ENCODE results near the gene EPN2. TPM values are rescaled to one million over a fixed set of nuclear protein-coding genes. Genes with fewer than 3 reads are reported as not detected.

The EPN2 gene
- total RNA-seq, 2 experiments from 2014 or later = 20.1 to 20.4 TPM

GRCh38 chr17:19285213-19285900, 48.2 kb downstream of the EPN2 start:
- H3K4me1 ChIP-seq (ENCODE audit: insufficient read depth, low read length, poor library complexity, severe bottlenecking) = peaks cover 25% of the 10 kb centered on the region
- no peaks in the 10 kb centered on the region for H3K9me2 ChIP-seq (ENCODE audit: insufficient read depth, low read length)
- no peak overlapping the region for H2AFZ ChIP-seq (ENCODE audit: low read length)
- no peak overlapping the region for H3K4me3 ChIP-seq (ENCODE audit: low read depth, low read length, poor library complexity, severe bottlenecking)
- H3K9me3 ChIP-seq (ENCODE audit: low read length) = no peaks in the 10 kb centered on the region
- no TSS peak for BruUV-seq (replicated peaks)
- DNase-seq (ENCODE audit: low spot score) = no peak
- no peak for TF ChIP-seq EZH2phosphoT487 (IDR thresholded peaks at IDR 0.05; ENCODE audit: borderline replicate concordance, low read depth, low read length)
- TF ChIP-seq, protein P1, sequence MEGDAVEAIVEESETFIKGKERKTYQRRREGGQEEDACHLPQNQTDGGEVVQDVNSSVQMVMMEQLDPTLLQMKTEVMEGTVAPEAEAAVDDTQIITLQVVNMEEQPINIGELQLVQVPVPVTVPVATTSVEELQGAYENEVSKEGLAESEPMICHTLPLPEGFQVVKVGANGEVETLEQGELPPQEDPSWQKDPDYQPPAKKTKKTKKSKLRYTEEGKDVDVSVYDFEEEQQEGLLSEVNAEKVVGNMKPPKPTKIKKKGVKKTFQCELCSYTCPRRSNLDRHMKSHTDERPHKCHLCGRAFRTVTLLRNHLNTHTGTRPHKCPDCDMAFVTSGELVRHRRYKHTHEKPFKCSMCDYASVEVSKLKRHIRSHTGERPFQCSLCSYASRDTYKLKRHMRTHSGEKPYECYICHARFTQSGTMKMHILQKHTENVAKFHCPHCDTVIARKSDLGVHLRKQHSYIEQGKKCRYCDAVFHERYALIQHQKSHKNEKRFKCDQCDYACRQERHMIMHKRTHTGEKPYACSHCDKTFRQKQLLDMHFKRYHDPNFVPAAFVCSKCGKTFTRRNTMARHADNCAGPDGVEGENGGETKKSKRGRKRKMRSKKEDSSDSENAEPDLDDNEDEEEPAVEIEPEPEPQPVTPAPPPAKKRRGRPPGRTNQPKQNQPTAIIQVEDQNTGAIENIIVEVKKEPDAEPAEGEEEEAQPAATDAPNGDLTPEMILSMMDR (conservative IDR thresholded peaks at IDR 0.05; ENCODE audit: low read length) = no peak
- no peaks in the 10 kb centered on the region for H3K79me2 ChIP-seq (ENCODE audit: insufficient read depth, low read depth, low read length)
- CTCF ChIA-PET (ENCODE audit: unreplicated experiment) = no interaction called here
- intact Hi-C loops (cut with micrococcal nuclease; ENCODE audit: unreplicated experiment) = no loop called here
- H4K20me1 ChIP-seq (ENCODE audit: insufficient read depth, low read length) = peaks cover 18% of the 10 kb centered on the region; the same call in 1 of the 2 replicates
- peaks cover 4% of the 10 kb centered on the region; the same call in 1 of the 2 replicates for H3K36me3 ChIP-seq (ENCODE audit: insufficient read depth, low read length)
- POLR2A ChIA-PET = interaction anchor here (0.6 to 1.7 kb wide), 3 partner anchors 8 to 36 kb away, joined by 3 to 4 read pairs (median 4); no protein-coding TSS in a partner anchor
- no peak overlapping the region for H3K27ac ChIP-seq (ENCODE audit: low read depth, low read length, poor library complexity, severe bottlenecking)
- no peak overlapping the region for H3K4me2 ChIP-seq (ENCODE audit: low read length)

DNA sequence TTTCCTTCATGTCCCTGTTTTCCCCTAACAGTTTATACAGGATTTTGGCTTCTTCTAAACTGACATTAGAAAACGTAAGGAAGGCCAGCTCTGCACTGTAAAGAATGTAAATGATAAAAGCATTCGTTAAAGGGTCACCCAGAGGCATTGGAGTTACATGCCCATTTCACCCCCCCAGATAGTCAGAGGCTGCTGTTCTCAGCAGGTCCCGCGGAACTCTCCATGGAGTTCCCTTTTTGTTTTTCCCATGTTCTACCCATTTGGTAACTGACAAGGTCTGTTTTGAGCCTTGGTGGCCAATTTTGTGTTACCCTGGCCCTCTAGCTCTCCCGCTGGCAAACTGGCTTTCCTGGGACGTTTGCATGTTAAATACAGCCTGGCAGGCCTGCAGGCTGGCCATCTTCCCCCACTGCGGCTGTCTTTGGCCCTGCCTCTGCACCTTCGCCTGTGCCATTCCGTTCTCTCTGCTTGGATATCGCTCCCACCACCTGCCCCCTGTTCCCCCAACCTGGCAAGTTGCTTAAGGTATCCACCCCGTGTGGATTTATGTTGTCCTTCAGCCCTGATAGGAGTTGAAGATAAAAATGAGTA, 49.7 kb downstream of the EPN2 start:
- Histone ChIP-seq H3K9me2 (ENCODE audit: insufficient read depth, low read length) (no peaks in the 10 kb centered on the region), H3K9me3 (ENCODE audit: low read length) (no peaks in the 10 kb centered on the region), H3K79me2 (ENCODE audit: insufficient read depth, low read depth, low read length) (no peaks in the 10 kb centered on the region), H3K4me2 (ENCODE audit: low read length) (no peak overlapping the region), H3K36me3 (ENCODE audit: insufficient read depth, low read length) (peaks cover 4% of the 10 kb centered on the region; the same call in 1 of the 2 replicates), H2AFZ (ENCODE audit: low read length) (no peak overlapping the region), H3K4me3 (ENCODE audit: low read depth, low read length, poor library complexity, severe bottlenecking) (no peak overlapping the region), H3K27ac (ENCODE audit: low read depth, low read length, poor library complexity, severe bottlenecking) (no peak overlapping the region), H4K20me1 (ENCODE audit: insufficient read depth, low read length) (peaks cover 18% of the 10 kb centered on the region; the same call in 1 of the 2 replicates), H3K4me1 (ENCODE audit: insufficient read depth, low read length, poor library complexity, severe bottlenecking) (peaks cover 25% of the 10 kb centered on the region)
- POLR2A ChIA-PET = interaction anchor here (0.6 kb wide), 1 partner anchor 244 kb away, joined by 3 read pairs; no protein-coding TSS in a partner anchor
- intact Hi-C loops (cut with micrococcal nuclease; ENCODE audit: unreplicated experiment) = no loop called here
- no TSS peak for BruUV-seq (replicated peaks)
- CTCF ChIA-PET (ENCODE audit: unreplicated experiment) = no interaction called here
- DNase-seq (ENCODE audit: low spot score) = no peak
- no peak for TF ChIP-seq EZH2phosphoT487 (IDR thresholded peaks at IDR 0.05; ENCODE audit: borderline replicate concordance, low read depth, low read length)
- TF ChIP-seq, protein P1 (conservative IDR thresholded peaks at IDR 0.05; ENCODE audit: low read length) = no peak

DNA sequence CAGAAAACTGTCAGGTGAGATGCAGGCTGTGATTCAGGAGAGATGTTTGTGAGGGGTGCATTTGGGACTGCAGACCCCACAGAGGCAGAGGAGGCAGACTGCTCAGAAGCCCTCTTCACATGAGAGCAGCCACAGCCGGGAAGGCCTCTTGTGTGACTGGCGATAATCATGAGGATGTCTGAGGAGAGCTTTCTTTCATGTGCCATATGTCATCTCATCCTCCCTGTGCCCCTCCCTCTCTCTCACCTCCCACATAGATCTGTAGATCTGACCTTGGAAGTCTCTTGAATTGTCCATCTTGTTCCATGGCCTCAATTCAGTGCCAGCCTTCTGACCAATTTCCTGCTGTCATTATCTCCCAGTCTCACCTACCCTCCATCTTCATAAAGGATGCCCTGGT, 50.5 kb downstream of the EPN2 start:
- H4K20me1 ChIP-seq (ENCODE audit: insufficient read depth, low read length) = peaks cover 18% of the 10 kb centered on the region; the same call in 1 of the 2 replicates
- no peak for DNase-seq (ENCODE audit: low spot score)
- H3K4me2 ChIP-seq (ENCODE audit: low read length) = no peak overlapping the region
- BruUV-seq (replicated peaks) = no TSS peak
- peaks cover 4% of the 10 kb centered on the region; the same call in 1 of the 2 replicates for H3K36me3 ChIP-seq (ENCODE audit: insufficient read depth, low read length)
- CTCF ChIA-PET (ENCODE audit: unreplicated experiment) = no interaction called here
- intact Hi-C loops (cut with micrococcal nuclease; ENCODE audit: unreplicated experiment) = no loop called here
- no peak overlapping the region for H2AFZ ChIP-seq (ENCODE audit: low read length)
- no peak overlapping the region for H3K27ac ChIP-seq (ENCODE audit: low read depth, low read length, poor library complexity, severe bottlenecking)
- no peaks in the 10 kb centered on the region for H3K79me2 ChIP-seq (ENCODE audit: insufficient read depth, low read depth, low read length)
- no peak overlapping the region for H3K4me3 ChIP-seq (ENCODE audit: low read depth, low read length, poor library complexity, severe bottlenecking)
- POLR2A ChIA-PET = no interaction called here
- H3K9me3 ChIP-seq (ENCODE audit: low read length) = no peaks in the 10 kb centered on the region
- peaks cover 25% of the 10 kb centered on the region for H3K4me1 ChIP-seq (ENCODE audit: insufficient read depth, low read length, poor library complexity, severe bottlenecking)
- H3K9me2 ChIP-seq (ENCODE audit: insufficient read depth, low read length) = no peaks in the 10 kb centered on the region
- TF ChIP-seq EZH2phosphoT487 (IDR thresholded peaks at IDR 0.05; ENCODE audit: borderline replicate concordance, low read depth, low read length) = no peak

Data from OCI-LY7 (cell line).